WERI-Rb-1 (cell line): ENCODE data around the gene SFMBT1.

Experiments used
- DNase-seq: peaks from one replicate; pipeline ENCODE4 v3.0.0-alpha.2; 2020
- H3K27ac ChIP-seq: fragments of 250-450 bp; sonication (Bioruptor Pico); 2 replicates; pipeline ENCODE4 v1.5.1; 2020; ENCODE audit warnings: mild to moderate bottlenecking, moderate library complexity
- H3K27me3 ChIP-seq: fragments of 250-450 bp; sonication (Bioruptor Pico); 2 replicates; pipeline ENCODE4 v1.5.1; 2021; ENCODE audit warnings: mild to moderate bottlenecking, low read depth, moderate library complexity; ENCODE audit not compliant: insufficient read depth, severe bottlenecking
- H3K36me3 ChIP-seq: fragments of 250-450 bp; sonication (Bioruptor Pico); 2 replicates; pipeline ENCODE4 v1.5.1; 2020; ENCODE audit warnings: mild to moderate bottlenecking, moderate library complexity
- H3K4me3 ChIP-seq: 2 replicates; pipeline ENCODE4 v1.5.1; 2011; ENCODE audit warnings: low read depth, mild to moderate bottlenecking, control low read depth, low read length
- H3K9me3 ChIP-seq: fragments of 250-450 bp; sonication (Bioruptor Pico); 2 replicates; pipeline ENCODE4 v1.5.1; 2021; ENCODE audit warnings: mild to moderate bottlenecking, moderate library complexity; ENCODE audit not compliant: severe bottlenecking
- CTCF ChIP-seq: IDR thresholded peaks from 2 replicates; pipeline ENCODE4 v1.5.1; 2011; ENCODE audit warnings: low read depth, mild to moderate bottlenecking, control low read depth, inconsistent platforms, low read length

Gene SFMBT1

GRCh38 chr3:53005854-53006513 is 39.9 kb downstream of the SFMBT1 start:
- H3K27me3 ChIP-seq: no peaks in the 10 kb centered on the region
- H3K36me3 ChIP-seq: no peaks in the 10 kb centered on the region
- TF ChIP-seq CTCF: no peak
- no peaks in the 10 kb centered on the region for H3K9me3 ChIP-seq
- H3K4me3 ChIP-seq: no peak overlapping the region
- H3K27ac ChIP-seq: no peak overlapping the region
- no peak for DNase-seq

- no peak for TF ChIP-seq CTCF
- Histone ChIP-seq H3K9me3 (no peaks in the 10 kb centered on the region), H3K4me3 (no peak overlapping the region), H3K36me3 (no peaks in the 10 kb centered on the region), H3K27me3 (no peaks in the 10 kb centered on the region), H3K27ac (no peak overlapping the region)
- DNase-seq: no peak
These were observed 40.5 kb downstream of the SFMBT1 start for GRCh38 chr3:53005338-53005737.

- TF ChIP-seq CTCF: no peak
These were observed 42.6 kb downstream of the SFMBT1 start for GRCh38 chr3:53003320-53003719.

GRCh38 chr3:52998771-52999513 is 46.9 kb downstream of the SFMBT1 start:
- no peak overlapping the region for H3K4me3 ChIP-seq
- DNase-seq: no peak
- no peaks in the 10 kb centered on the region for H3K27me3 ChIP-seq
- no peak for TF ChIP-seq CTCF
- H3K9me3 ChIP-seq: no peaks in the 10 kb centered on the region
- H3K36me3 ChIP-seq: no peaks in the 10 kb centered on the region
- H3K27ac ChIP-seq: no peak overlapping the region

More at GRCh38 chr3:53003320-53003719, 42.6 kb downstream of the SFMBT1 start:
- no peak overlapping the region for H3K27ac ChIP-seq
- H3K27me3 ChIP-seq: no peaks in the 10 kb centered on the region
- no peak overlapping the region for H3K4me3 ChIP-seq
- no peaks in the 10 kb centered on the region for H3K9me3 ChIP-seq
- H3K36me3 ChIP-seq: no peaks in the 10 kb centered on the region
- DNase-seq: no peak

- TF ChIP-seq CTCF: no peak
- H3K27ac ChIP-seq: no peak overlapping the region
- no peaks in the 10 kb centered on the region for H3K36me3 ChIP-seq
- DNase-seq: no peak
- H3K9me3 ChIP-seq: no peaks in the 10 kb centered on the region
- H3K27me3 ChIP-seq: no peaks in the 10 kb centered on the region
- H3K4me3 ChIP-seq: no peak overlapping the region
These were observed 55.2 kb downstream of the SFMBT1 start for GRCh38 chr3:52990637-52991036.
